Epithelial cell of proximal tubule (primary cell): ENCODE results near the gene METTL9. TPM values are rescaled to one million over a fixed set of nuclear protein-coding genes. Genes with fewer than 3 reads are reported as not detected.
A peak's percentile ranks its signal among the peaks of the same experiment; 100 is the strongest.

Experiments
- DNase-seq: peaks from one replicate; pipeline ENCODE4 v3.0.0-alpha.2; 2011; ENCODE audit warnings: low read depth
- H3K4me3 ChIP-seq: 2 replicates; pipeline ENCODE4 v1.5.1; 2011; ENCODE audit warnings: low read depth, mild to moderate bottlenecking, low read length
- total RNA-seq: library from RNA; depleted of rRNA; stranded (reverse); fragments of >200 nt; gene quantifications from 2 replicates; pipeline ENCODE4 v1.2.3, GENCODE V29; 2015
- TF ChIP-seq, protein P1 (sequence below): conservative IDR thresholded peaks from 2 replicates; pipeline ENCODE4 v1.5.1; 2012; ENCODE audit warnings: low read depth, mild to moderate bottlenecking, low read length

METTL9 gene
- total RNA-seq, 1 donor from 2014 or later = 149 TPM

DNA sequence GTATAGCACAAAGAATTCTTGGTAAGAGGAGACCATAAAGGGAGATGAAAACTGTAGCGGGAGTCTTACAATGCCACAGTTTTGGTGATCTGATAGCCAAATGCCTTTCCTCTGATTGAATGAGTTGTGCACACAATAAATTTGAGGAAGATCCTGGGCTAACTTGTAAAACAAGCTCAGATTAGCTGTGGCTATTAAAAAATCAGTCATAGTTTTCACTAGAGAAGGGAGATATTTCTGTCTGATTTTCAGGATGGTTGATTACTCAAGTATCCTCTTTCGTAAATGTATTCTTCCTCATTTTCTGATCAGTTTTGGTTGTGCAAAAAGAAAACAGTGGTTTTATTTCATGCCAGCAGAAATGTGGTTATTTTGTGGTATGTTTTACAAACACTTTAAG lies 9.1 kb upstream of the METTL9 start:
- no peak overlapping the region for H3K4me3 ChIP-seq
- DNase-seq = no peak
- TF ChIP-seq, protein P1, sequence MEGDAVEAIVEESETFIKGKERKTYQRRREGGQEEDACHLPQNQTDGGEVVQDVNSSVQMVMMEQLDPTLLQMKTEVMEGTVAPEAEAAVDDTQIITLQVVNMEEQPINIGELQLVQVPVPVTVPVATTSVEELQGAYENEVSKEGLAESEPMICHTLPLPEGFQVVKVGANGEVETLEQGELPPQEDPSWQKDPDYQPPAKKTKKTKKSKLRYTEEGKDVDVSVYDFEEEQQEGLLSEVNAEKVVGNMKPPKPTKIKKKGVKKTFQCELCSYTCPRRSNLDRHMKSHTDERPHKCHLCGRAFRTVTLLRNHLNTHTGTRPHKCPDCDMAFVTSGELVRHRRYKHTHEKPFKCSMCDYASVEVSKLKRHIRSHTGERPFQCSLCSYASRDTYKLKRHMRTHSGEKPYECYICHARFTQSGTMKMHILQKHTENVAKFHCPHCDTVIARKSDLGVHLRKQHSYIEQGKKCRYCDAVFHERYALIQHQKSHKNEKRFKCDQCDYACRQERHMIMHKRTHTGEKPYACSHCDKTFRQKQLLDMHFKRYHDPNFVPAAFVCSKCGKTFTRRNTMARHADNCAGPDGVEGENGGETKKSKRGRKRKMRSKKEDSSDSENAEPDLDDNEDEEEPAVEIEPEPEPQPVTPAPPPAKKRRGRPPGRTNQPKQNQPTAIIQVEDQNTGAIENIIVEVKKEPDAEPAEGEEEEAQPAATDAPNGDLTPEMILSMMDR = no peak

DNA sequence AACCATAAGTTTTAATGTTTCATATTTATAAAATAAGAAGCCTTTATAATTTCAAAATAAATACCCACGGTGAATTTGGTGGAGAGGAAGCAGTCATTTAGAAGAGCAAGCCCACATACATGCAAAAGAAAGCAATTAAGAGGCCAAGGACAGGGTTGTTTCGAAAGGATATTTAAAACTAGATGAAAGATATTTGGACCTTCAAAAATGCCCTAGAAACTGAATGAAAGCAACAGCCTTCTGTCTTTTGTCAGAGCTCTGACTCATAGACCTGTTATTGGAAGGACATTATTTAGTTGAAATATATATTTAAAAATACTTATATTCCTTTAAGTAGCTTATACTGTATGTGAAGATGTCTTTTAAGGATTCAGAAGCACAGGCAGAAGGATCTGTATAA lies 8.6 kb upstream of the METTL9 start:
- no peak for DNase-seq
- TF ChIP-seq, protein P1 = no peak
- H3K4me3 ChIP-seq = no peak overlapping the region

DNA sequence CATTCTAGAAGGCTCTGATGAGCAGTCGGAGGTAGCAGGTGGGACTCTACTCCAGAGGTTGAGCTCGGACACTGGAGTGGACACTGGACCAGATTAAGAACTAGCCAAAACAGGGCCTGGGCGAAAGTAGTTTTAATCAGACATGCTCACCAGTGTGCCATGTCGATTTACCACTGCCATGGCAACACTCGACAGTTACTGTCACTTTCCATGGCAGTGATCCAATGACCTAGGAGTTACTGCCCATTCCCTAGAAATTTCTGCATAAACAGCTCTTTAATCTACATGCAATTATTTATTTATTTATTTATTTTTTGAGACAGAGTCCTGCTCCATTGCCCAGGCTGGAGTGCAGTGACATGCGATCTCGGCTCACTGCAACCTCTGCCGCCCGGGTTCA lies 7.2 kb upstream of the METTL9 start:
- TF ChIP-seq, protein P1 = no peak
- no peak for DNase-seq
- no peak overlapping the region for H3K4me3 ChIP-seq

DNA sequence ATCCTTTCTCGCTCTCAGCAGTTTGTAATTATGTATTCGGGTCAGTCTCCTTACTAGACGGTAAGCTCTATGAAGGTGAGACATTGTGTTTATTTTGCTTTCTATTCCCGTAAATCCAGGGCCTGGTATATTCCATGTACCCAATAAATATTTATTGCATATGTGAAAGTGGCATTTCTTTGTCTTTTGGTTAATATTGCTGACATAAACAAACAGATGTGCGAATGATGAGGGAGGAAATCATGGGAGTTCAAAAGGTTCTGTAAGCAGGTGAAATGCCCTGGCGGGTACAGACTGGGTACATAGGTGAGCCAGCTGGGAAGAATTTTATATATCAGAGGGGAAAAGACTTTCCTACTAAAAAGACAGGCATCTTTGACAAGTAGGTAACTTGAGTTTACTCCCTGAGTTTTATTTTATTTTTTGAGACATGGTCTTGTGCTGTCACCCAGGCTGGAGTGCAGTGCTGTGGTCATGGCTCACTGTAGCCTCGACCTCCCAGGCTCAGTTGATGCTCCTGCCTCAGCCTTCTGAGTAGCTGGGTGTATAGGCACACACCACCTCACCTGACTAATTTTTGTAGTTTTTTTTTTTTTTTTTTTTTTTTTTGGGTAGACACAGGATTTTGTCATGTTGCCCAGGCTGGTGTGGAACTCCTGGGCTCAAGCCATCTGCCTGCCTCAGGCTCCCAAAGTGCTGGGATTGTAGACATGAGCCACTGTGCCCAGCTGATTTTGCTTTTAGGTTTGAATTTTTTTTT lies 5.7 kb upstream of the METTL9 start:
- no peak for DNase-seq
- TF ChIP-seq, protein P1 = no peak
- no peak overlapping the region for H3K4me3 ChIP-seq

DNA sequence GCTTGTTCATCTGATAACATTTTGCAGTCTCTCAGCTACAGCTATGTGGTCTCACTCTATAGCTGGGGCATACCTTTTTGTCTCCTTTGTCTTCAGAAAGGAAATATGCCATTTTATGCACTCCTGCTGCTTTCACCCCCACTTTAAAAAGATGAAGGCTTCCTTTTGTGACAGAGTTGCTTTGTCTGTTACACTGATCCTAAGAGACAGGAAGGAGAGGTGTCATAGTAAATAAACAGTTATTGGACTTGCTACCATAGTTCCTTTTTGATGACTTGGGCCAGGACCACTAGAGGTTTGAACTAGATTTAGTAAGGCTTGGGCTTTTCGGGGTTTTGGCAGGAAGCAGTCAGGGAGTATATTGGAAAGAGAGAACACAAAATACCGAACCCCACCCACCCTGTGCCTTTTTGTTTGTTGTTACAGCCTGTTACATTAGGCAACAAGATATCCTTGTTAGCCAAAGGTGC lies 1.8 kb upstream of the METTL9 start:
- no peak for DNase-seq
- no peak overlapping the region for H3K4me3 ChIP-seq
- TF ChIP-seq, protein P1 = no peak

DNA sequence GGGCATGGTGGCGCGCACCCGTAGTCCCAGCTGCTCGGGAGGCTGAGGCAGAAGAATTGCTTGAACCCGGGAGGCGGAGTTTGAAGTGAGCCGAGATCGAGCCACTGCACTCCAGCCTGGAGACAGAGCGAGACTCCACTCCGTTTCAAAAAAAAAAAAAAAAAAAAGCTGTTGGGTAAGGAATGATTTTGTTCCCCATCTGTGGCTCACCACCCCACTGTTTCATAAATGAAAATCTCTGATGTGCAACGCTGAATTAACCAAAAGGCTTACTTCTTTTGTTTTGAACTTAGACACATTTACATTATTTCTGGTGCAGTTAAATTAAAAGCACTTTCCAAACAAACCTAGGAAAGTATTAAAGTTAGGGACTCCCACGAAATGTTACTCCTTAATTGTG lies 1.2 kb upstream of the METTL9 start:
- TF ChIP-seq, protein P1 = no peak
- DNase-seq = no peak
- peak overlapping the region; percentile 77 for H3K4me3 ChIP-seq

DNA sequence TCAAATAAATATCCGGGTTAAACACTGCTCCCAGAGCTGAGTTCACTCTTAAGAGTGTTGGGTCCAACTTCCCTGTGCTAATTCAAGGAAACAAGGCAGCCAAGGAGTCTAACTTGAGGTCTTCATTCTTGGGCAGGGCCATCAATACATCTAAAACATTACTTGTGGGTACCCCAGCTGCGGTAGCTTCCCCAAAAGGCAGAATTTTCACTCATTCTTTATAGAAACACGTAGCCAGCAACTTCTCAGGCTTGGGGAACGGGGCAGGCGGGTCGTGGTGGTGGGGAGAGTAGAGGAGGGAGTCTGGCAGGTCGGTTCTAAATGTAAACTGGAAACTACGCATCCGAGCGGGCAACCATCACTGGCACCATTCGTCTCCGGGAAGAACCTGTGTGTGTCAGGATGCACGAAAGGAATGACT lies 666 bp upstream of the METTL9 start:
- TF ChIP-seq, protein P1 = no peak
- DNase-seq = no peak

More for the DNA sequence above, 666 bp upstream of the METTL9 start:
- H3K4me3 ChIP-seq = peak overlapping the region; percentile 77
